GM12878 (cell line): Measurements from ENCODE around the gene TMEM150A. TPM values are rescaled to one million over a fixed set of nuclear protein-coding genes. Genes with fewer than 3 reads are reported as not detected.

Experiments
- BMI1 ChIP-seq: fragments of 450-650 bp; IDR thresholded peaks from 2 replicates; pipeline ENCODE4 v1.6.1; 2016; ENCODE audit warnings: mild to moderate bottlenecking, moderate library complexity, borderline replicate concordance
- CEBPB ChIP-seq, 2 experiments: fragments of 150-350 bp in 1 of 2; IDR thresholded peaks; 2 replicates each; pipeline ENCODE4 v1.6.1; 2012 to 2014; ENCODE audit warnings: low read depth in 2 of 2, low read length in 2 of 2, borderline replicate concordance in 1 of 2, inconsistent platforms in 1 of 2
- CHD2 ChIP-seq: IDR thresholded peaks from 2 replicates; pipeline ENCODE4 v1.6.1; 2011; ENCODE audit warnings: low read depth, low read length, improper control_type of control experiment, borderline replicate concordance
- CREM ChIP-seq: IDR thresholded peaks from 2 replicates; pipeline ENCODE4 v1.6.1; 2014; ENCODE audit warnings: antibody characterized with exemption, low read depth
- DPF2 ChIP-seq: fragments of 450-650 bp; IDR thresholded peaks from 2 replicates; pipeline ENCODE4 v1.6.1; 2017; ENCODE audit warnings: mild to moderate bottlenecking
- EP300 ChIP-seq, 2 experiments: fragments of 150-350 bp in 1 of 2; IDR thresholded peaks; 2 replicates each; pipeline ENCODE4 v1.6.1; 2011 to 2012; ENCODE audit warnings: low read depth in 2 of 2, low read length in 2 of 2, borderline replicate concordance in 1 of 2, improper control_type of control experiment in 1 of 2, inconsistent platforms in 1 of 2; ENCODE audit not compliant: control insufficient read depth in 1 of 2
- HCFC1 ChIP-seq: fragments of 150-350 bp; IDR thresholded peaks from 2 replicates; pipeline ENCODE4 v1.6.1; 2014; ENCODE audit warnings: low read length
- MEF2B ChIP-seq: fragments of 450-650 bp; IDR thresholded peaks from 2 replicates; pipeline ENCODE4 v1.6.1; 2018; ENCODE audit warnings: mild to moderate bottlenecking, moderate library complexity; ENCODE audit not compliant: partially characterized antibody, poor library complexity, severe bottlenecking
- MTA2 ChIP-seq: fragments of 450-650 bp; IDR thresholded peaks from 2 replicates; pipeline ENCODE4 v1.6.1; 2016; ENCODE audit warnings: low read depth, mild to moderate bottlenecking, moderate library complexity
- NFYA ChIP-seq: IDR thresholded peaks from 2 replicates; pipeline ENCODE4 v1.6.1; 2011; ENCODE audit warnings: low read depth, mild to moderate bottlenecking, low read length, improper control_type of control experiment, borderline replicate concordance
- NR2C1 ChIP-seq: fragments of 450-650 bp; IDR thresholded peaks from 2 replicates; pipeline ENCODE4 v1.6.1; 2017; ENCODE audit warnings: antibody characterized with exemption, mild to moderate bottlenecking, moderate library complexity
- NR2C2 ChIP-seq: IDR thresholded peaks from 2 replicates; pipeline ENCODE4 v1.6.1; 2011; ENCODE audit warnings: borderline replicate concordance, low read depth; ENCODE audit not compliant: control insufficient read depth, insufficient read length
- NR2F1 ChIP-seq: fragments of 450-650 bp; conservative IDR thresholded peaks from 2 replicates; pipeline ENCODE4 v1.6.1; 2017; ENCODE audit warnings: mild to moderate bottlenecking
- STAT1 ChIP-seq: fragments of 450-650 bp; conservative IDR thresholded peaks from 2 replicates; pipeline ENCODE4 v1.6.1; 2014; ENCODE audit warnings: antibody characterized with exemption, mild to moderate bottlenecking
- TAF1 ChIP-seq: IDR thresholded peaks from 2 replicates; pipeline ENCODE4 v1.6.1; 2011; ENCODE audit warnings: mild to moderate bottlenecking, low read depth, low read length, borderline replicate concordance
- TCF12 ChIP-seq: IDR thresholded peaks from 2 replicates; pipeline ENCODE4 v1.6.1; 2011; ENCODE audit warnings: low read depth, mild to moderate bottlenecking, low read length
- TCF3 ChIP-seq: IDR thresholded peaks from 2 replicates; pipeline ENCODE4 v1.6.1; 2012; ENCODE audit warnings: low read depth, mild to moderate bottlenecking, low read length, borderline replicate concordance; ENCODE audit not compliant: insufficient read depth
- YBX1 ChIP-seq: fragments of 450-650 bp; IDR thresholded peaks from 2 replicates; pipeline ENCODE4 v1.6.1; 2016; ENCODE audit warnings: antibody characterized with exemption
- polyA plus RNA-seq, 11 experiments: library from polyadenylated mRNA; depleted of rRNA in 4 of 11; unstranded in 6 of 11; stranded (reverse) in 5 of 11; fragments of >200 nt; fragmentation: Nextera tagmentation in 4 of 11; fragmentation: Illumina TruSeq in 1 of 11; extraction: Ambion mirVana in 4 of 11; extraction: Trizol in 1 of 11; gene quantifications; 1 replicate in 1 of 11; 2 replicates in 10 of 11; pipeline versions ENCODE4 v1.2.1 to v1.2.3, GENCODE V29; 2011 to 2016; ENCODE audit warnings: inconsistent platforms in 2 of 11, missing spikeins in 2 of 11, low read depth in 1 of 11
- total RNA-seq, 4 experiments: library from RNA; depleted of rRNA in 3 of 4; stranded (reverse); fragments of >200 nt in 3 of 4; fragmentation: Illumina TruSeq in 1 of 4; extraction: Trizol in 1 of 4; gene quantifications; 2 replicates each; pipeline versions ENCODE4 v1.2.1 to v1.2.3, GENCODE V29; 2013 to 2021
- TF ChIP-seq, protein P1 (sequence below): IDR thresholded peaks from 2 replicates; pipeline ENCODE4 v1.6.1; 2012; ENCODE audit warnings: mild to moderate bottlenecking, low read depth, low read length
- TF ChIP-seq, protein P2 (sequence below): fragments of 450-650 bp; formaldehyde crosslinking; IDR thresholded peaks from 2 replicates; pipeline ENCODE4 v1.4.0; 2022; ENCODE audit warnings: mild to moderate bottlenecking, moderate library complexity
- TF ChIP-seq, protein P3 (sequence below): IDR thresholded peaks from 2 replicates; pipeline ENCODE4 v1.6.1; 2011; ENCODE audit warnings: borderline replicate concordance, low read depth, mild to moderate bottlenecking, moderate library complexity, low read length; ENCODE audit not compliant: insufficient read depth, poor library complexity, severe bottlenecking

The TMEM150A gene
- total and polyA plus RNA-seq, 10 of the 15 experiments (the other 5 are each of a cell fraction or from before 2014, with no cell fraction given), result 0.45 to 4.4 (median 2.6) TPM

DNA sequence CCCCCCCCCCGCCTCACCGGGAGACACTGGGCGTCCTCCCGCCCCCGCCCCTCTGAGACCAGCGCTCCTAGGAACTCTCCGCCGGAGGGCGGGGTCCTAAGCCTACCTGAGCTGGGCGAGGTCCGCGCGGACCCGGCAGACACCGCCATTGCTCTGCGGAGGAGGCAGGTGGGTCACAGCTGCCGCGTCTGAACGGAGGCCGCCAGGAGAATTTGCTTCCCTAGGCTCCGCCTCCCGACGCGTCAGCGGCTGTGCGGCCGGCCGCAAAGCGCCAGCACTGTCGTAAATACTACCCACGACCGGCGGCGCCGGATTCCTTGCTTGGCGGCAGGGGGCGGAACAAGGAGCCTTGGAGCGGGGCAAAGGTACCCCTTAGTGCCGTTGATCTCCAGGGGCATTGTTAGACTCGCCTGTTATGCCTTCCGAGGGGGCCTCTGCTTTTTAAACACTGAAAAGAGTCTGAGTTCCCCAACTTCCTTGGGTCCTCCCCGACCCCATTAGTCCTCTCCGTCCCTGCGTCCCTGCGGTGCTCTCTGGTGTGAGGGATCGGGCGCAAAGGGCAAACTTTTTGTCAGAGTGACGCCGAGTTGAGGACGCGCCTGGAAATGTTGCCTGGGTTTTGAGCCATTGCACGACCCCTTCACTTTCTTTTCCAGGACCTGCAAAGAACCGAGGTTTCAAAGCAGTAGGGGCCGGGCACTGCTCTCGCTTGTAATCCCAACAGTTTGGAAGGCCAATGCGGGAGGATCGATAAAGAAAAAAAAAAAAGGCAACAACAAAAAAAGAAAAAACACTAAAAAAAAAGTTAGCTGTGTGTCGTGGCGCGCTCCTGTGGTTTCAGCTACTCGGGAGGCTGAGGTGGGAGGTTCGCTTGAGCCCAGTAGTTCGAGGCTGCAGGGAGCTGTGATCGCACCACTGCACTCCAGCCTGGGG, 41.0 kb downstream of the TMEM150A start, which contains the start of gene GGCX (continued):
- TF ChIP-seq, protein P1, sequence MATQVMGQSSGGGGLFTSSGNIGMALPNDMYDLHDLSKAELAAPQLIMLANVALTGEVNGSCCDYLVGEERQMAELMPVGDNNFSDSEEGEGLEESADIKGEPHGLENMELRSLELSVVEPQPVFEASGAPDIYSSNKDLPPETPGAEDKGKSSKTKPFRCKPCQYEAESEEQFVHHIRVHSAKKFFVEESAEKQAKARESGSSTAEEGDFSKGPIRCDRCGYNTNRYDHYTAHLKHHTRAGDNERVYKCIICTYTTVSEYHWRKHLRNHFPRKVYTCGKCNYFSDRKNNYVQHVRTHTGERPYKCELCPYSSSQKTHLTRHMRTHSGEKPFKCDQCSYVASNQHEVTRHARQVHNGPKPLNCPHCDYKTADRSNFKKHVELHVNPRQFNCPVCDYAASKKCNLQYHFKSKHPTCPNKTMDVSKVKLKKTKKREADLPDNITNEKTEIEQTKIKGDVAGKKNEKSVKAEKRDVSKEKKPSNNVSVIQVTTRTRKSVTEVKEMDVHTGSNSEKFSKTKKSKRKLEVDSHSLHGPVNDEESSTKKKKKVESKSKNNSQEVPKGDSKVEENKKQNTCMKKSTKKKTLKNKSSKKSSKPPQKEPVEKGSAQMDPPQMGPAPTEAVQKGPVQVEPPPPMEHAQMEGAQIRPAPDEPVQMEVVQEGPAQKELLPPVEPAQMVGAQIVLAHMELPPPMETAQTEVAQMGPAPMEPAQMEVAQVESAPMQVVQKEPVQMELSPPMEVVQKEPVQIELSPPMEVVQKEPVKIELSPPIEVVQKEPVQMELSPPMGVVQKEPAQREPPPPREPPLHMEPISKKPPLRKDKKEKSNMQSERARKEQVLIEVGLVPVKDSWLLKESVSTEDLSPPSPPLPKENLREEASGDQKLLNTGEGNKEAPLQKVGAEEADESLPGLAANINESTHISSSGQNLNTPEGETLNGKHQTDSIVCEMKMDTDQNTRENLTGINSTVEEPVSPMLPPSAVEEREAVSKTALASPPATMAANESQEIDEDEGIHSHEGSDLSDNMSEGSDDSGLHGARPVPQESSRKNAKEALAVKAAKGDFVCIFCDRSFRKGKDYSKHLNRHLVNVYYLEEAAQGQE, result peak; percentile 19; the same call in 1 of the 2 replicates
- no peak for TF ChIP-seq MEF2B
- TF ChIP-seq STAT1, result peak; percentile 77; the same call in 1 of the 2 replicates
- TF ChIP-seq EP300 (IDR thresholded peaks at IDR 0.05; ENCODE audit: borderline replicate concordance in 1 of 2, control insufficient read depth in 1 of 2, low read depth in 2 of 2, low read length in 2 of 2), result 0 out of 4 replicates have a peak, but pooled peaks of 1 of the 2 experiments have one; percentile 14
- TF ChIP-seq CHD2, result no peak; the same call in 1 of the 2 replicates
- peak; percentile 12; the same call in 1 of the 2 replicates for TF ChIP-seq NR2C1
- TF ChIP-seq TCF3, result peak; percentile 96
- no peak for TF ChIP-seq NFYA
- no peak for TF ChIP-seq NR2C2
- 0 out of 2 replicates have a peak, but pooled peaks have one; percentile 23 for TF ChIP-seq NR2F1
- TF ChIP-seq CREM, result peak; percentile 93
- TF ChIP-seq HCFC1, result peak; percentile 68
- no peak for TF ChIP-seq BMI1
- TF ChIP-seq, protein P2, sequence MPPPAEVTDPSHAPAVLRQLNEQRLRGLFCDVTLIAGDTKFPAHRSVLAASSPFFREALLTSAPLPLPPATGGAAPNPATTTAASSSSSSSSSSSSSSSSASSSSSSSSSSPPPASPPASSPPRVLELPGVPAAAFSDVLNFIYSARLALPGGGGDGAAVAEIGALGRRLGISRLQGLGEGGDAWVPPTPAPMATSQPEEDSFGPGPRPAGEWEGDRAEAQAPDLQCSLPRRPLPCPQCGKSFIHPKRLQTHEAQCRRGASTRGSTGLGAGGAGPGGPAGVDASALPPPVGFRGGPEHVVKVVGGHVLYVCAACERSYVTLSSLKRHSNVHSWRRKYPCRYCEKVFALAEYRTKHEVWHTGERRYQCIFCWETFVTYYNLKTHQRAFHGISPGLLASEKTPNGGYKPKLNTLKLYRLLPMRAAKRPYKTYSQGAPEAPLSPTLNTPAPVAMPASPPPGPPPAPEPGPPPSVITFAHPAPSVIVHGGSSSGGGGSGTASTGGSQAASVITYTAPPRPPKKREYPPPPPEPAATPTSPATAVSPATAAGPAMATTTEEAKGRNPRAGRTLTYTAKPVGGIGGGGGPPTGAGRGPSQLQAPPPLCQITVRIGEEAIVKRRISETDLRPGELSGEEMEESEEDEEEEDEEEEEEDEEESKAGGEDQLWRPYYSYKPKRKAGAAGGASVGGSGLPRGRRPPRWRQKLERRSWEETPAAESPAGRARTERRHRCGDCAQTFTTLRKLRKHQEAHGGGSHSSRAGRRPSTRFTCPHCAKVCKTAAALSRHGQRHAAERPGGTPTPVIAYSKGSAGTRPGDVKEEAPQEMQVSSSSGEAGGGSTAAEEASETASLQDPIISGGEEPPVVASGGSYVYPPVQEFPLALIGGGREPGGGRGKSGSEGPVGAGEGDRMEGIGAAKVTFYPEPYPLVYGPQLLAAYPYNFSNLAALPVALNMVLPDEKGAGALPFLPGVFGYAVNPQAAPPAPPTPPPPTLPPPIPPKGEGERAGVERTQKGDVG, result no peak
- no peak for TF ChIP-seq CEBPB (IDR thresholded peaks at IDR 0.05; ENCODE audit: borderline replicate concordance in 1 of 2, low read depth in 2 of 2, low read length in 2 of 2)
- TF ChIP-seq MTA2, result 0 out of 2 replicates have a peak, but pooled peaks have one; percentile 32
- TF ChIP-seq TAF1, result peak; percentile 88
- no peak for TF ChIP-seq DPF2
- TF ChIP-seq YBX1, result no peak
- TF ChIP-seq, protein P3, sequence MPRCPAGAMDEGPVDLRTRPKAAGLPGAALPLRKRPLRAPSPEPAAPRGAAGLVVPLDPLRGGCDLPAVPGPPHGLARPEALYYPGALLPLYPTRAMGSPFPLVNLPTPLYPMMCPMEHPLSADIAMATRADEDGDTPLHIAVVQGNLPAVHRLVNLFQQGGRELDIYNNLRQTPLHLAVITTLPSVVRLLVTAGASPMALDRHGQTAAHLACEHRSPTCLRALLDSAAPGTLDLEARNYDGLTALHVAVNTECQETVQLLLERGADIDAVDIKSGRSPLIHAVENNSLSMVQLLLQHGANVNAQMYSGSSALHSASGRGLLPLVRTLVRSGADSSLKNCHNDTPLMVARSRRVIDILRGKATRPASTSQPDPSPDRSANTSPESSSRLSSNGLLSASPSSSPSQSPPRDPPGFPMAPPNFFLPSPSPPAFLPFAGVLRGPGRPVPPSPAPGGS, result no peak
- TF ChIP-seq TCF12, result peak; percentile 92
